HG02798 (cell line): ENCODE results near the gene SPATA18.
"Not testable (repeated sequence)": the region's sequence is repeated elsewhere in the genome, so short reads cannot be mapped to it uniquely, and the experiment has no call there.

Source experiments
- ATAC-seq: cut with Tn5 transposase; IDR thresholded peaks from one replicate; pipeline ENCODE4 v1.9.1; 2021; ENCODE audit warnings: mild to moderate bottlenecking; ENCODE audit not compliant: unreplicated experiment, poor library complexity

Gene SPATA18

GRCh38 chr4:52049266-52049665 lies 1.8 kb upstream of the SPATA18 start:
- ATAC-seq, result no peak

- ATAC-seq, result peak; percentile 73
These were observed 741 bp downstream of the SPATA18 start for GRCh38 chr4:52051615-52052474.

GRCh38 chr4:52052475-52052780 lies 1.3 kb downstream of the SPATA18 start:
- peak; percentile 56 for ATAC-seq

- ATAC-seq, result no peak
These were observed 3.1 kb downstream of the SPATA18 start for GRCh38 chr4:52054254-52054653.

GRCh38 chr4:52057196-52057595 lies 6.1 kb downstream of the SPATA18 start:
- no peak for ATAC-seq

- no peak for ATAC-seq
These were observed 7.2 kb downstream of the SPATA18 start for GRCh38 chr4:52058275-52058674.

GRCh38 chr4:52059372-52059771 lies 8.3 kb downstream of the SPATA18 start:
- ATAC-seq, result no peak

- ATAC-seq, result no peak
These were observed 18.5 kb downstream of the SPATA18 start for GRCh38 chr4:52069571-52069970.

GRCh38 chr4:52071791-52072546 lies 20.9 kb downstream of the SPATA18 start:
- ATAC-seq, result no peak

GRCh38 chr4:52076731-52077130 lies 25.6 kb downstream of the SPATA18 start:
- ATAC-seq, result no peak

GRCh38 chr4:52079659-52080058 lies 28.6 kb downstream of the SPATA18 start:
- no peak for ATAC-seq

GRCh38 chr4:52081216-52081615 lies 30.1 kb downstream of the SPATA18 start:
- ATAC-seq, result no peak

- ATAC-seq, result not testable (repeated sequence)
These were observed 35.3 kb downstream of the SPATA18 start for GRCh38 chr4:52086425-52086824.

- ATAC-seq, result no peak
These were observed 40.7 kb downstream of the SPATA18 start for GRCh38 chr4:52091801-52092200.

- no peak for ATAC-seq
These were observed 42.4 kb downstream of the SPATA18 start for GRCh38 chr4:52093466-52093865.

- ATAC-seq, result no peak
These were observed 43.5 kb downstream of the SPATA18 start for GRCh38 chr4:52094376-52095145.

GRCh38 chr4:52095374-52095773 lies 44.3 kb downstream of the SPATA18 start:
- ATAC-seq, result no peak

- ATAC-seq, result no peak
These were observed 44.9 kb downstream of the SPATA18 start for GRCh38 chr4:52096048-52096447.

GRCh38 chr4:52098618-52099017 lies 47.5 kb downstream of the SPATA18 start:
- no peak for ATAC-seq

GRCh38 chr4:52099860-52100461 lies 48.9 kb downstream of the SPATA18 start:
- ATAC-seq, result no peak

- no peak for ATAC-seq
These were observed 51.5 kb downstream of the SPATA18 start for GRCh38 chr4:52102587-52102986.
